Neural progenitor cell (in vitro differentiated cells): ENCODE data around the gene MILR1. TPM values are rescaled to one million over a fixed set of nuclear protein-coding genes. Genes with fewer than 3 reads are reported as not detected.
A peak's percentile ranks its signal among the peaks of the same experiment; 100 is the strongest.

Source experiments
- DNase-seq: peaks from one replicate; pipeline ENCODE4 v3.0.0-alpha.2; 2016; ENCODE audit warnings: low spot score
- H2AFZ ChIP-seq: fragments of 200-600 bp; sonication (generic); replicated peaks from 2 replicates; pipeline ENCODE4 v1.6.1; 2016; ENCODE audit warnings: antibody characterized with exemption
- H3F3A ChIP-seq: fragments of 200-600 bp; sonication (generic); 2 replicates; pipeline ENCODE4 v1.6.1; 2016; ENCODE audit warnings: antibody characterized with exemption, low read depth
- H3K27ac ChIP-seq: fragments of 200-600 bp; sonication (generic); 2 replicates; pipeline ENCODE4 v1.5.1; 2016; ENCODE audit warnings: mild to moderate bottlenecking
- H3K27me3 ChIP-seq: fragments of 200-600 bp; sonication (generic); 2 replicates; pipeline ENCODE4 v1.6.1; 2016; ENCODE audit warnings: mild to moderate bottlenecking, moderate library complexity
- H3K36me3 ChIP-seq: fragments of 200-600 bp; sonication (generic); 2 replicates; pipeline ENCODE4 v1.5.1; 2016
- H3K4me1 ChIP-seq: fragments of 200-600 bp; sonication (generic); 2 replicates; pipeline ENCODE4 v1.6.1; 2016; ENCODE audit warnings: mixed run types
- H3K4me2 ChIP-seq: fragments of 200-600 bp; sonication (generic); 2 replicates; pipeline ENCODE4 v1.6.1; 2016
- H3K4me3 ChIP-seq: fragments of 200-600 bp; sonication (generic); 2 replicates; pipeline ENCODE4 v1.5.1; 2016
- H3K79me2 ChIP-seq: fragments of 200-600 bp; sonication (generic); 2 replicates; pipeline ENCODE4 v1.6.1; 2016; ENCODE audit warnings: low read depth
- H3K9ac ChIP-seq: fragments of 200-600 bp; sonication (generic); 2 replicates; pipeline ENCODE4 v1.6.1; 2016
- H3K9me3 ChIP-seq: fragments of 200-600 bp; sonication (generic); 2 replicates; pipeline ENCODE4 v1.5.1; 2016; ENCODE audit warnings: low read depth
- H4K20me1 ChIP-seq: fragments of 200-600 bp; sonication (generic); 2 replicates; pipeline ENCODE4 v1.6.1; 2016; ENCODE audit warnings: low read depth
- H3K27ac Mint-ChIP-seq: 3 replicates; pipeline ENCODE4 v1.8.0; 2021; ENCODE audit warnings: mixed read lengths
- H3K27me3 Mint-ChIP-seq: 2 replicates; pipeline ENCODE4 v1.8.0; 2022; ENCODE audit warnings: low read depth, mild to moderate bottlenecking, inconsistent platforms, moderate library complexity, mixed read lengths; ENCODE audit not compliant: insufficient read depth
- H3K36me3 Mint-ChIP-seq: 3 replicates; pipeline ENCODE4 v1.8.0; 2021; ENCODE audit warnings: mixed read lengths
- H3K4me1 Mint-ChIP-seq: 3 replicates; pipeline ENCODE4 v1.8.0; 2021; ENCODE audit warnings: mixed read lengths
- H3K4me3 Mint-ChIP-seq: 3 replicates; pipeline ENCODE4 v1.8.0; 2021; ENCODE audit warnings: mild to moderate bottlenecking, moderate library complexity, mixed read lengths
- H3K9me3 Mint-ChIP-seq: 3 replicates; pipeline ENCODE4 v1.8.0; 2020; ENCODE audit warnings: mixed read lengths
- CTCF ChIP-seq: fragments of 200-600 bp; sonication (generic); IDR thresholded peaks from 2 replicates; pipeline ENCODE4 v1.5.1; 2017; ENCODE audit warnings: antibody characterized with exemption, mild to moderate bottlenecking
- EZH2 ChIP-seq: fragments of 200-600 bp; sonication (generic); IDR thresholded peaks from 2 replicates; pipeline ENCODE4 v1.6.1; 2017; ENCODE audit warnings: antibody characterized with exemption, mild to moderate bottlenecking, moderate library complexity
- EZH2phosphoT487 ChIP-seq: fragments of 200-600 bp; sonication (generic); IDR thresholded peaks from 2 replicates; pipeline ENCODE4 v1.6.1; 2017; ENCODE audit warnings: antibody characterized with exemption
- total RNA-seq: library from RNA; depleted of rRNA; stranded (reverse); fragments of >200 nt; gene quantifications from 2 replicates; pipeline ENCODE4 v1.2.3, GENCODE V29; 2015; ENCODE audit warnings: low replicate concordance

MILR1 gene
- total RNA-seq, 1 donor from 2014 or later = not detected

GRCh38 chr17:64491034-64491860, 42.3 kb downstream of the MILR1 start:
- peaks cover 16% of the 10 kb centered on the region for H3K4me1 Mint-ChIP-seq
- no peak overlapping the region for H2AFZ ChIP-seq
- no peaks in the 10 kb centered on the region for H3K27me3 Mint-ChIP-seq
- H3K27ac Mint-ChIP-seq = no peak overlapping the region
- H3K4me3 ChIP-seq = no peak overlapping the region
- H3K9ac ChIP-seq = no peak overlapping the region
- H3K9me3 ChIP-seq = no peaks in the 10 kb centered on the region
- H3K4me2 ChIP-seq = no peak overlapping the region
- no peaks in the 10 kb centered on the region for H3K27me3 ChIP-seq
- H3K27ac ChIP-seq = no peak overlapping the region
- H3K9me3 Mint-ChIP-seq = no peaks in the 10 kb centered on the region
- peak; percentile 30 for DNase-seq
- peaks cover 25% of the 10 kb centered on the region for H3K36me3 Mint-ChIP-seq
- TF ChIP-seq CTCF (peak; percentile 53), EZH2 (no peak)
- peaks cover 25% of the 10 kb centered on the region for H4K20me1 ChIP-seq
- peaks cover 37% of the 10 kb centered on the region for H3K36me3 ChIP-seq
- no peak overlapping the region for H3K4me3 Mint-ChIP-seq
- peaks cover 4% of the 10 kb centered on the region for H3K4me1 ChIP-seq
- H3K79me2 ChIP-seq = peaks cover 34% of the 10 kb centered on the region
- H3F3A ChIP-seq = no peaks in the 10 kb centered on the region

- no peaks in the 10 kb centered on the region for H3K27me3 ChIP-seq
- no peaks in the 10 kb centered on the region for H3K9me3 ChIP-seq
- H3K27me3 Mint-ChIP-seq = peaks cover 2% of the 10 kb centered on the region
- no peak overlapping the region for H2AFZ ChIP-seq
- H3K79me2 ChIP-seq = peaks cover 38% of the 10 kb centered on the region
- peaks cover 17% of the 10 kb centered on the region for H3K4me1 Mint-ChIP-seq
- peaks cover 4% of the 10 kb centered on the region for H3K4me1 ChIP-seq
- H4K20me1 ChIP-seq = peaks cover 25% of the 10 kb centered on the region
- peaks cover 6% of the 10 kb centered on the region for H3F3A ChIP-seq
- DNase-seq = no peak
- peaks cover 37% of the 10 kb centered on the region for H3K36me3 ChIP-seq
- H3K36me3 Mint-ChIP-seq = peaks cover 25% of the 10 kb centered on the region
- H3K9ac ChIP-seq = no peak overlapping the region
- no peak overlapping the region for H3K27ac Mint-ChIP-seq
- H3K4me2 ChIP-seq = no peak overlapping the region
- H3K4me3 ChIP-seq = no peak overlapping the region
- H3K9me3 Mint-ChIP-seq = no peaks in the 10 kb centered on the region
- H3K27ac ChIP-seq = no peak overlapping the region
- no peak overlapping the region for H3K4me3 Mint-ChIP-seq
- TF ChIP-seq EZH2phosphoT487 = no peak
- no peak for TF ChIP-seq EZH2
- TF ChIP-seq CTCF = no peak
Measured at GRCh38 chr17:64491994-64492393, 43.1 kb downstream of the MILR1 start.

GRCh38 chr17:64492481-64493109, 43.7 kb downstream of the MILR1 start:
- H3K4me1 Mint-ChIP-seq = peaks cover 19% of the 10 kb centered on the region
- peaks cover 12% of the 10 kb centered on the region for H3F3A ChIP-seq
- H3K4me2 ChIP-seq = no peak overlapping the region
- H3K9me3 Mint-ChIP-seq = no peaks in the 10 kb centered on the region
- no peaks in the 10 kb centered on the region for H3K27me3 ChIP-seq
- H3K4me3 Mint-ChIP-seq = no peak overlapping the region
- no peak overlapping the region for H3K27ac ChIP-seq
- no peak overlapping the region for H2AFZ ChIP-seq
- peak; percentile 39 for TF ChIP-seq CTCF
- TF ChIP-seq EZH2phosphoT487 = no peak
- peaks cover 2% of the 10 kb centered on the region for H3K27me3 Mint-ChIP-seq
- peaks cover 37% of the 10 kb centered on the region for H3K36me3 ChIP-seq
- peaks cover 25% of the 10 kb centered on the region for H3K36me3 Mint-ChIP-seq
- H3K79me2 ChIP-seq = peaks cover 38% of the 10 kb centered on the region
- peaks cover 4% of the 10 kb centered on the region for H3K4me1 ChIP-seq
- H3K4me3 ChIP-seq = no peak overlapping the region
- no peaks in the 10 kb centered on the region for H3K9me3 ChIP-seq
- no peak for DNase-seq
- H3K9ac ChIP-seq = no peak overlapping the region
- H4K20me1 ChIP-seq = peaks cover 26% of the 10 kb centered on the region
- H3K27ac Mint-ChIP-seq = no peak overlapping the region
